LNCaP clone FGC (cell line): ENCODE data around the gene IL23R.

Experiments
- DNase-seq: peaks from one replicate; pipeline ENCODE4 v3.0.0-alpha.2; 2011; ENCODE audit warnings: low read depth
- H3K4me3 ChIP-seq: 2 replicates; pipeline ENCODE4 v1.5.1; 2011; ENCODE audit warnings: mild to moderate bottlenecking, low read depth, low read length, control low read depth
- TF ChIP-seq, protein P1 (sequence below): IDR thresholded peaks from 2 replicates; pipeline ENCODE4 v1.5.1; 2012; ENCODE audit warnings: mild to moderate bottlenecking; ENCODE audit not compliant: control insufficient read depth, insufficient read depth; ENCODE audit errors: extremely low read depth

Gene IL23R

DNA sequence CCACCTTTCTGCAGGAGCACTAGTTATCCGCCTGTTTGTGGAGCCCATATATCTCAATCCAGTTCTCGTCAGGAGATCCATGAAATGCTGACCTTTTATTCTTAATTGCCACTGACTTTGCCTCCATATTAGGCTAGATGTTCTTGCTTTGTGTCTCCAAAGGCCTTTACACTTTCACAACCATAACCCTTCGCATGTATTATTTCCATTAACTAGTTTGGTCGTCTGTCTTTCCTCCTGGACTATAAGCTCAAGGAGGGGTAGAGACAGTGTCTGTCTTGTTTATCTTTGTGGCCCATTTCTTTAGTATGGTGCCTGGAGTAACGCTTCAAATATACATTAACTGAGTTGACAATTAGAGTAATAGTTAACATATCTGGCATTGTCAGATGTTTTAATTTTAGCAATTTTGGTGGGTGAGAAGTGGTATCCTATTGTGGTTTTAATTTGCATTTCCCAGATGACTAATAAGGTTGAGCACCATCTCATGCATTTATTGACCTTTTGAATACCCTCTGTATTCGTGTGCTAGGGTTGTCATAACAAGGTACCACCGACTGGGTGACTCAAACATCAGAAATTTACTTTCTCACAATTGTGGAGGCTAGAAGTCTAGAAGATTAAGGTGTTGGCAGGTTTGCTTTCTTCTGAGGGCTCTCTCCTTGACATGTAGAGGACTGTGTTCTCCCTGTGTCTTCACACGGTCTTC is 119.7 kb downstream of the IL23R start:
- TF ChIP-seq, protein P1, sequence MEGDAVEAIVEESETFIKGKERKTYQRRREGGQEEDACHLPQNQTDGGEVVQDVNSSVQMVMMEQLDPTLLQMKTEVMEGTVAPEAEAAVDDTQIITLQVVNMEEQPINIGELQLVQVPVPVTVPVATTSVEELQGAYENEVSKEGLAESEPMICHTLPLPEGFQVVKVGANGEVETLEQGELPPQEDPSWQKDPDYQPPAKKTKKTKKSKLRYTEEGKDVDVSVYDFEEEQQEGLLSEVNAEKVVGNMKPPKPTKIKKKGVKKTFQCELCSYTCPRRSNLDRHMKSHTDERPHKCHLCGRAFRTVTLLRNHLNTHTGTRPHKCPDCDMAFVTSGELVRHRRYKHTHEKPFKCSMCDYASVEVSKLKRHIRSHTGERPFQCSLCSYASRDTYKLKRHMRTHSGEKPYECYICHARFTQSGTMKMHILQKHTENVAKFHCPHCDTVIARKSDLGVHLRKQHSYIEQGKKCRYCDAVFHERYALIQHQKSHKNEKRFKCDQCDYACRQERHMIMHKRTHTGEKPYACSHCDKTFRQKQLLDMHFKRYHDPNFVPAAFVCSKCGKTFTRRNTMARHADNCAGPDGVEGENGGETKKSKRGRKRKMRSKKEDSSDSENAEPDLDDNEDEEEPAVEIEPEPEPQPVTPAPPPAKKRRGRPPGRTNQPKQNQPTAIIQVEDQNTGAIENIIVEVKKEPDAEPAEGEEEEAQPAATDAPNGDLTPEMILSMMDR, result no peak
- no peak overlapping the region for H3K4me3 ChIP-seq
- no peak for DNase-seq

DNA sequence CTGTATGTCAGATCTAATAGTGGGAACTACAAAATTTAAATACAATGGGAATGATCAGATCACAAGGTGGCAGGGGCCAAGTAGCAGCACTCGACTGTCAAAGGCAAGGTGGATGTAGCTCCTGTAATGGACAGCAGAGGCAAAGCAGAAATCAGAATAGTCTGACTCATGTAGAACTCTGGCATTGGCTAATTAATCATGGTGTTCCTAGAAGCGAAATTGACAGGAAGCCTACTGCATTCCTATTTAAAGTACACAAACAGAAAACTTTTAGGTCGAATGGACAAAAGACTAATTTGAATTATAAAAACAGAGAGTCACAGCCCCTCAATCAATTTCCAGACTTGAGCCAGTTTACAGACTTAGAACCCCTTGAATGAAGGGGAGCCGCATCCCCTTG is 124.0 kb downstream of the IL23R start:
- TF ChIP-seq, protein P1, result no peak
- no peak overlapping the region for H3K4me3 ChIP-seq
- no peak for DNase-seq

DNA sequence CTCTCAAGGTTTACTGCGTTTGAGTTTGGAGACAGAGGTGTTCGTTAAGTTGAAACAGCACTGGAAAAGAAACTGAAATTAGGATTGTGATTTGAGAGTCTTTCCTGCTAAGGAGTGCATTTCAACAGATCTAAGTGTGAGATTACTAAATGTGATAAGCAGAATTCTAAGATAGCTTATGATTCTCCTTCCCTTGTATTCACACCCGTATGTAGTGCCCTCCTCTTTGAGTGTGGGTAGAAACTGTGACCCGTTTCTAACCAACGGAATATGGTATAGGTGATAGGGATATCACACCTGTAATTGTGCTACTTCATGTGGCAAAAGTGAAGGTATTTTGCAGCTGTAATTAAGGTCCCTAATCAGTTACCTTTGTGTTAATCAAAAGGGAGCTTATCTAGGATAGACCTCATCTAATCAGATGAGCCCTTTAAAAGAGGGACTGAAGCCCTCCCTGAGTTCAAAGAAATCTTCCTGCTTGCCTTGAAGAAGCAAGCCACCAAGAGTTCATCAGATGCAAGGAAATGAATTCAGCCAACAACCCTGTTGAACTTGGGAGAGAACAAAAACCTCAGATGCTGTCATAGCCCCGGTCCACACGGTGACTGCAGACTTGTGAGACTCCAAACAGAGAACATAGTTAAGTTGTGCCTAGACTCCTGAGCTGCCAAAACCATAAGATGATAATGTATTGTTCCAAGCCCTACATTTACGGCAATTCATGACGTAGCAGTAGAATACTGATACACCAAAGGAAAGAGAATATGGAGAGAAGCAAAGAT is 128.8 kb downstream of the IL23R start:
- no peak overlapping the region for H3K4me3 ChIP-seq
- TF ChIP-seq, protein P1, result no peak
- DNase-seq, result no peak

DNA sequence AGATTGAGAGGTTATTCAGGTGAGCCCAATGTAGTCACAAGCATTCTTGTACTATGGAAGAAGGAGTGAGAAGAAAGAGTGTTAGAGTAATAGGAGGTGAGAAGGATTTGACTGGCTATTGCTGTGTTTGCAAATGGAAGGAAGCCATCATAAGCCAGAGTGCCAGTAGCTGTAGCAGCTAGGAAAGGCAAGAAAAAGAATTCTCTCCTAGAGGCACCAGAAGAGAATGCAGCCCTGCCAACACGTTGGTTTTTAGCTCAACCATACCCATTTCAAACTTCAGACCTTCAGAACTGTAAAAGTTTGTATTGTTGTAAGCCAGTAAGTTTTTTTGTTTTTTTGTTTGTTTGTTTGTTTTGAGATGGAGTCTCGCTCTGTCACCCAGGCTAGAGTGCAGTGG is 132.5 kb downstream of the IL23R start:
- H3K4me3 ChIP-seq, result no peak overlapping the region
- no peak for DNase-seq
- TF ChIP-seq, protein P1, result no peak

DNA sequence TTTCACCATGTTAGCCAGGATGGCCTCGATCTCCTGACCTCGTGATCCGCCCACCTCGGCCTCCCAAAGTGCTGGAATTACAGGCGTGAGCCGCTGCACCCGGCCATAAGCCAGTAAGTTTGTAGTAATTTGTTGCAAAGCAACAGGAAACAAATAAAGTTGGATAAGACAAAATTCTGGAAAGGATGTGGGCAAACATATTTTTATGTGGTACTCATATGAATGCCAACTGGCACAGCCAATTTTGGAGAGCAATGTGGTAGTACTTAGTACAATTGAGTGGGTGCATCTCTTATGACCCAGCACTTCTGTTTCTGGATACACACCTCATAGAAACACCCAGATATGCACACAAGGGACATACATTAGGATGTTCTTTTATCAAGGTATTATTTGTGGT is 133.0 kb downstream of the IL23R start:
- no peak for DNase-seq
- TF ChIP-seq, protein P1, result no peak
- H3K4me3 ChIP-seq, result no peak overlapping the region

DNA sequence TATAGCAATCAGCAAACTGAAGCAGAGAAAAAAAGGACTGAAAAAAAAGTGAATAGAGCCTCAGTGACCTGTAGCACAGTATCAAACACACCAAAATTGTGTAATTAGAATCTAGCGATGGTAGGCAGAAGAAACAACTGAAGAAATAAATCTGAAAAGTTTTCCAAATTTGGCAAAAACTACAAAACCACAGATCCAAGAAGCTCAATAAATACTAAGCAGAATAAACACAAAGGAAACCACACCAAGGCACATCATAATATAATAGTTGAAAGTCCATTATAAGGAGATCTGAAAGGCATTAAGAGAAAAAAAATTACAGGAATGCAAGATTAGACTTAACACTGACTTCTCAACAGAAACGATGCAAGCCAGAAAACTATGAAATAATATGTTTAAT is 134.3 kb downstream of the IL23R start:
- no peak for DNase-seq
- no peak overlapping the region for H3K4me3 ChIP-seq
- TF ChIP-seq, protein P1, result no peak
